Activated T-helper 1 cell treated with anti-CD3 and anti-CD28 coated beads, Interleukin-12 subunit alpha, Interleukin-12 subunit beta, Interleukin-2, Interleukin-4 antibody, amounts not matched to agents 30 ng/mL and 10 ng/mL and 1 ng/mL, durations not matched to agents 14 hours and 24 hours and 36 hours (primary cell): ENCODE data around the gene FGGY. TPM values are rescaled to one million over a fixed set of nuclear protein-coding genes. Genes with fewer than 3 reads are reported as not detected.

Source experiments
- DNase-seq: peaks from one replicate; pipeline ENCODE4 v3.0.0; 2021; ENCODE audit warnings: low spot score
- H3K27ac Mint-ChIP-seq: one replicate; pipeline ENCODE4 v1.8.0; 2021; ENCODE audit warnings: mild to moderate bottlenecking, mixed read lengths
- H3K27me3 Mint-ChIP-seq: one replicate; pipeline ENCODE4 v1.8.0; 2022; ENCODE audit warnings: mild to moderate bottlenecking, moderate library complexity, mixed read lengths; ENCODE audit not compliant: insufficient read depth
- H3K36me3 Mint-ChIP-seq: one replicate; pipeline ENCODE4 v1.8.0; 2021; ENCODE audit warnings: low read depth, mixed read lengths
- H3K4me1 Mint-ChIP-seq: one replicate; pipeline ENCODE4 v1.8.0; 2021; ENCODE audit warnings: low read depth, mixed read lengths
- H3K4me3 Mint-ChIP-seq: one replicate; pipeline ENCODE4 v1.8.0; 2021; ENCODE audit warnings: mild to moderate bottlenecking, moderate library complexity, mixed read lengths
- H3K9me3 Mint-ChIP-seq: one replicate; pipeline ENCODE4 v1.8.0; 2021; ENCODE audit warnings: mixed read lengths
- intact Hi-C: fragments of 100-400 bp; cut with micrococcal nuclease; formaldehyde crosslinking; loops from one replicate; pipeline ENCODE4 v1.15.1; 2024
- total RNA-seq: library from RNA; stranded (reverse); gene quantifications from 2 replicates; pipeline ENCODE4 v1.2.3, GENCODE V29; 2022

Gene FGGY
- total RNA-seq, 1 donor from 2014 or later = 7.1 TPM

- peaks cover 15% of the 10 kb centered on the region for H3K36me3 Mint-ChIP-seq
- intact Hi-C loops = loop anchor here (10.0 kb wide), 1 partner anchor 728 kb away; no protein-coding TSS in a partner anchor
- H3K27ac Mint-ChIP-seq = no peak overlapping the region
- H3K4me1 Mint-ChIP-seq = peaks cover 14% of the 10 kb centered on the region
- no peaks in the 10 kb centered on the region for H3K27me3 Mint-ChIP-seq
- no peak overlapping the region for H3K4me3 Mint-ChIP-seq
- H3K9me3 Mint-ChIP-seq = peaks cover 4% of the 10 kb centered on the region
- no peak for DNase-seq
These were observed 395.7 kb downstream of the FGGY start for GRCh38 chr1:59692591-59692990.

- peaks cover 15% of the 10 kb centered on the region for H3K36me3 Mint-ChIP-seq
- H3K27me3 Mint-ChIP-seq = no peaks in the 10 kb centered on the region
- DNase-seq = no peak
- intact Hi-C loops = loop anchor here (10.0 kb wide), 1 partner anchor 729 kb away; no protein-coding TSS in a partner anchor
- H3K27ac Mint-ChIP-seq = no peak overlapping the region
- no peak overlapping the region for H3K4me3 Mint-ChIP-seq
- peaks cover 4% of the 10 kb centered on the region for H3K9me3 Mint-ChIP-seq
- peaks cover 22% of the 10 kb centered on the region for H3K4me1 Mint-ChIP-seq
These were observed 396.5 kb downstream of the FGGY start for GRCh38 chr1:59693406-59693805.

- peaks cover 4% of the 10 kb centered on the region for H3K9me3 Mint-ChIP-seq
- no peak overlapping the region for H3K4me3 Mint-ChIP-seq
- H3K27me3 Mint-ChIP-seq = no peaks in the 10 kb centered on the region
- no peak overlapping the region for H3K27ac Mint-ChIP-seq
- H3K36me3 Mint-ChIP-seq = peaks cover 15% of the 10 kb centered on the region
- DNase-seq = no peak
- H3K4me1 Mint-ChIP-seq = peaks cover 33% of the 10 kb centered on the region
- intact Hi-C loops = loop anchor here (5.0 to 10.0 kb wide), 4 partner anchors 568 to 1178 kb away; no protein-coding TSS in a partner anchor
These were observed 398.4 kb downstream of the FGGY start for GRCh38 chr1:59695252-59695651.

- Mint-ChIP-seq H3K4me1 (peaks cover 33% of the 10 kb centered on the region), H3K36me3 (peaks cover 15% of the 10 kb centered on the region), H3K4me3 (peak overlapping the region; percentile 74), H3K9me3 (peaks cover 4% of the 10 kb centered on the region), H3K27me3 (no peaks in the 10 kb centered on the region), H3K27ac (peak overlapping the region; percentile 78)
- DNase-seq = no peak
- intact Hi-C loops = loop anchor here (1.0 to 10.0 kb wide), 7 partner anchors 219 to 1179 kb away; no protein-coding TSS in a partner anchor
These were observed 399.7 kb downstream of the FGGY start for GRCh38 chr1:59696421-59697115.

- Mint-ChIP-seq H3K4me1 (peaks cover 33% of the 10 kb centered on the region), H3K36me3 (peaks cover 12% of the 10 kb centered on the region), H3K27ac (peak overlapping the region; percentile 86), H3K4me3 (peak overlapping the region; percentile 74), H3K9me3 (peaks cover 4% of the 10 kb centered on the region), H3K27me3 (no peaks in the 10 kb centered on the region)
- DNase-seq = peak; percentile 41
- intact Hi-C loops = loop anchor here (1.0 to 10.0 kb wide), 7 partner anchors 220 to 1180 kb away; no protein-coding TSS in a partner anchor
These were observed 400.4 kb downstream of the FGGY start for GRCh38 chr1:59697150-59697800.

GRCh38 chr1:59698386-59698785 is 401.5 kb downstream of the FGGY start:
- intact Hi-C loops = loop anchor here (2.0 to 10.0 kb wide), 8 partner anchors 266 to 1181 kb away; partner anchors contain the start of gene FGGY
- DNase-seq = no peak
- Mint-ChIP-seq H3K4me1 (peaks cover 33% of the 10 kb centered on the region), H3K4me3 (peak overlapping the region; percentile 45), H3K27me3 (no peaks in the 10 kb centered on the region), H3K36me3 (peaks cover 9% of the 10 kb centered on the region), H3K9me3 (peaks cover 4% of the 10 kb centered on the region), H3K27ac (peak overlapping the region; percentile 8)

- H3K36me3 Mint-ChIP-seq = peaks cover 8% of the 10 kb centered on the region
- intact Hi-C loops = loop anchor here (1.0 to 10.0 kb wide), 14 partner anchors 60 to 1182 kb away; partner anchors contain the start of genes FGGY, JUN and OMA1
- no peak for DNase-seq
- H3K4me1 Mint-ChIP-seq = peaks cover 33% of the 10 kb centered on the region
- no peak overlapping the region for H3K27ac Mint-ChIP-seq
- peaks cover 4% of the 10 kb centered on the region for H3K9me3 Mint-ChIP-seq
- no peaks in the 10 kb centered on the region for H3K27me3 Mint-ChIP-seq
- H3K4me3 Mint-ChIP-seq = no peak overlapping the region
These were observed 402.4 kb downstream of the FGGY start for GRCh38 chr1:59699227-59699847.

- no peaks in the 10 kb centered on the region for H3K27me3 Mint-ChIP-seq
- no peak for DNase-seq
- H3K4me1 Mint-ChIP-seq = peaks cover 40% of the 10 kb centered on the region
- intact Hi-C loops = no loop called here
- peaks cover 3% of the 10 kb centered on the region for H3K36me3 Mint-ChIP-seq
- peaks cover 4% of the 10 kb centered on the region for H3K9me3 Mint-ChIP-seq
- no peak overlapping the region for H3K4me3 Mint-ChIP-seq
- H3K27ac Mint-ChIP-seq = no peak overlapping the region
These were observed 404.5 kb downstream of the FGGY start for GRCh38 chr1:59701376-59701775.

GRCh38 chr1:59703226-59703917 is 406.5 kb downstream of the FGGY start:
- Mint-ChIP-seq H3K27ac (no peak overlapping the region), H3K9me3 (no peaks in the 10 kb centered on the region), H3K27me3 (no peaks in the 10 kb centered on the region), H3K36me3 (no peaks in the 10 kb centered on the region), H3K4me1 (peaks cover 20% of the 10 kb centered on the region), H3K4me3 (no peak overlapping the region)
- intact Hi-C loops = no loop called here
- DNase-seq = no peak

GRCh38 chr1:59703918-59704378 is 407.1 kb downstream of the FGGY start:
- Mint-ChIP-seq H3K4me3 (no peak overlapping the region), H3K4me1 (peaks cover 14% of the 10 kb centered on the region), H3K27me3 (no peaks in the 10 kb centered on the region), H3K9me3 (no peaks in the 10 kb centered on the region), H3K27ac (no peak overlapping the region), H3K36me3 (no peaks in the 10 kb centered on the region)
- intact Hi-C loops = no loop called here
- DNase-seq = no peak

- Mint-ChIP-seq H3K9me3 (no peaks in the 10 kb centered on the region), H3K4me3 (no peak overlapping the region), H3K4me1 (peaks cover 8% of the 10 kb centered on the region), H3K27me3 (no peaks in the 10 kb centered on the region), H3K27ac (no peak overlapping the region), H3K36me3 (no peaks in the 10 kb centered on the region)
- no peak for DNase-seq
- intact Hi-C loops = no loop called here
These were observed 407.8 kb downstream of the FGGY start for GRCh38 chr1:59704716-59705115.

- Mint-ChIP-seq H3K27me3 (peaks cover 1% of the 10 kb centered on the region), H3K9me3 (no peaks in the 10 kb centered on the region)
- intact Hi-C loops = no loop called here
These were observed 408.8 kb downstream of the FGGY start for GRCh38 chr1:59705466-59706302.

More at GRCh38 chr1:59705466-59706302, 408.8 kb downstream of the FGGY start:
- H3K4me1 Mint-ChIP-seq = peaks cover 8% of the 10 kb centered on the region
- no peak for DNase-seq
- no peak overlapping the region for H3K27ac Mint-ChIP-seq
- H3K36me3 Mint-ChIP-seq = no peaks in the 10 kb centered on the region
- H3K4me3 Mint-ChIP-seq = no peak overlapping the region
